Neural crest cell (in vitro differentiated cells): ENCODE results near the gene WDR93. TPM values are rescaled to one million over a fixed set of nuclear protein-coding genes. Genes with fewer than 3 reads are reported as not detected.

Experiments
- DNase-seq: peaks from one replicate; pipeline ENCODE4 v3.0.0; 2021; ENCODE audit warnings: low read depth, mixed read lengths, low spot score
- H3K27ac Mint-ChIP-seq: one replicate; pipeline ENCODE4 v1.8.0; 2021; ENCODE audit warnings: mild to moderate bottlenecking, mixed read lengths; ENCODE audit not compliant: unreplicated experiment
- H3K27me3 Mint-ChIP-seq: 2 replicates; pipeline ENCODE4 v1.8.0; 2021; ENCODE audit warnings: low read depth, mild to moderate bottlenecking, mixed read lengths
- H3K36me3 Mint-ChIP-seq: 2 replicates; pipeline ENCODE4 v1.8.0; 2021; ENCODE audit warnings: low read depth, mild to moderate bottlenecking, mixed read lengths
- H3K4me1 Mint-ChIP-seq: 2 replicates; pipeline ENCODE4 v1.8.0; 2021; ENCODE audit warnings: mixed read lengths
- H3K4me3 Mint-ChIP-seq: one replicate; pipeline ENCODE4 v1.8.0; 2021; ENCODE audit warnings: mild to moderate bottlenecking, mixed read lengths
- H3K9me3 Mint-ChIP-seq: 2 replicates; pipeline ENCODE4 v1.8.0; 2021; ENCODE audit warnings: mixed read lengths
- CTCF ChIP-seq: fragments of 200-600 bp; sonication (generic); conservative IDR thresholded peaks from 2 replicates; pipeline ENCODE4 v1.5.0; 2021; ENCODE audit warnings: antibody characterized with exemption, mild to moderate bottlenecking
- total RNA-seq: library from RNA; stranded (reverse); gene quantifications from 2 replicates; pipeline ENCODE4 v1.2.1, GENCODE V29; 2021

WDR93 gene
- total RNA-seq, 1 donor from 2014 or later, result not detected

- H3K27ac Mint-ChIP-seq, result peak overlapping the region; percentile 50
- no peaks in the 10 kb centered on the region for H3K9me3 Mint-ChIP-seq
- peak overlapping the region; percentile 81 for H3K4me3 Mint-ChIP-seq
- TF ChIP-seq CTCF, result peak; percentile 86
- peak; percentile 93 for DNase-seq
- H3K27me3 Mint-ChIP-seq, result no peaks in the 10 kb centered on the region
- H3K4me1 Mint-ChIP-seq, result peaks cover 5% of the 10 kb centered on the region
- peaks cover 7% of the 10 kb centered on the region for H3K36me3 Mint-ChIP-seq
These were observed 43.3 kb upstream of the WDR93 start for GRCh38 chr15:89647191-89647851.

GRCh38 chr15:89648106-89649012 lies 42.3 kb upstream of the WDR93 start:
- Mint-ChIP-seq H3K27ac (no peak overlapping the region), H3K36me3 (peaks cover 5% of the 10 kb centered on the region), H3K4me3 (no peak overlapping the region), H3K27me3 (no peaks in the 10 kb centered on the region), H3K9me3 (no peaks in the 10 kb centered on the region), H3K4me1 (peaks cover 9% of the 10 kb centered on the region)
- TF ChIP-seq CTCF, result no peak
- DNase-seq, result no peak

- Mint-ChIP-seq H3K27ac (no peak overlapping the region), H3K36me3 (peaks cover 5% of the 10 kb centered on the region), H3K4me1 (peaks cover 10% of the 10 kb centered on the region), H3K27me3 (no peaks in the 10 kb centered on the region), H3K4me3 (no peak overlapping the region), H3K9me3 (no peaks in the 10 kb centered on the region)
- TF ChIP-seq CTCF, result no peak
- DNase-seq, result no peak
These were observed 41.5 kb upstream of the WDR93 start for GRCh38 chr15:89649013-89649625.

GRCh38 chr15:89649716-89650115 lies 40.9 kb upstream of the WDR93 start:
- Mint-ChIP-seq H3K27ac (no peak overlapping the region), H3K4me3 (no peak overlapping the region), H3K4me1 (peaks cover 15% of the 10 kb centered on the region), H3K36me3 (peaks cover 7% of the 10 kb centered on the region), H3K9me3 (no peaks in the 10 kb centered on the region), H3K27me3 (peaks cover 5% of the 10 kb centered on the region)
- no peak for DNase-seq
- TF ChIP-seq CTCF, result no peak

- Mint-ChIP-seq H3K27me3 (peaks cover 8% of the 10 kb centered on the region), H3K36me3 (peaks cover 4% of the 10 kb centered on the region), H3K27ac (no peak overlapping the region), H3K4me1 (peaks cover 20% of the 10 kb centered on the region), H3K4me3 (peak overlapping the region; percentile 61), H3K9me3 (no peaks in the 10 kb centered on the region)
- no peak for DNase-seq
- TF ChIP-seq CTCF, result no peak
These were observed 38.5 kb upstream of the WDR93 start for GRCh38 chr15:89652131-89652530.
